Upper lobe of left lung (tissue), 6 donors: ENCODE results near the gene RPP14. TPM values are rescaled to one million over a fixed set of nuclear protein-coding genes. Genes with fewer than 3 reads are reported as not detected.

ENCODE experiments used
- ATAC-seq, 2 donors: fragments of 200-7000 bp; cut with Tn5 transposase; one replicate each; pipeline ENCODE4 v1.9.1; 2022; ENCODE audit warnings: mild to moderate bottlenecking in 2 of 2, moderate library complexity in 2 of 2; ENCODE audit not compliant: low FRiP score in 2 of 2
- DNase-seq, 2 donors: peaks; one replicate each; pipeline ENCODE4 v3.0.0-alpha.2; 2019 to 2020
- H3K27ac ChIP-seq, 4 donors: fragments of 200-600 bp; sonication (generic); one replicate each; pipeline ENCODE4 v1.5.1; 2016 to 2019
- H3K27me3 ChIP-seq, 4 donors: fragments of 200-600 bp; sonication (generic); one replicate each; pipeline ENCODE4 v1.5.1; 2017 to 2019
- H3K36me3 ChIP-seq, 4 donors: fragments of 200-600 bp; sonication (generic); one replicate each; pipeline ENCODE4 v1.5.1; 2016 to 2019
- H3K4me1 ChIP-seq, 4 donors: fragments of 200-600 bp; sonication (generic); one replicate each; pipeline ENCODE4 v1.5.1; 2018 to 2019
- H3K4me3 ChIP-seq, 4 donors: fragments of 200-600 bp; sonication (generic); one replicate each; pipeline ENCODE4 v1.5.1; 2017 to 2019; ENCODE audit warnings: mild to moderate bottlenecking in 2 of 4, moderate library complexity in 1 of 4
- H3K9me3 ChIP-seq, 4 donors: fragments of 200-600 bp; sonication (generic); one replicate each; pipeline ENCODE4 v1.5.1; 2018 to 2019
- CTCF ChIP-seq, 6 experiments: fragments of 450-650 bp in 4 of 6; fragments of 200-600 bp in 2 of 6; sonication (generic) in 2 of 6; IDR thresholded peaks; one replicate each; pipeline ENCODE4 v1.5.1; 2016 to 2019; ENCODE audit warnings: antibody characterized with exemption in 6 of 6
- EP300 ChIP-seq, 4 donors: sonication (generic); formaldehyde crosslinking; IDR thresholded peaks; one replicate each; pipeline ENCODE4 v1.5.1; 2017; ENCODE audit warnings: antibody characterized with exemption in 4 of 4, control low read depth in 2 of 4
- POLR2A ChIP-seq, 4 donors: fragments of 450-650 bp; IDR thresholded peaks; one replicate each; pipeline ENCODE4 v1.5.1; 2016 to 2017; ENCODE audit warnings: antibody characterized with exemption in 4 of 4, mild to moderate bottlenecking in 2 of 4
- POLR2AphosphoS5 ChIP-seq, 2 donors: sonication (generic); formaldehyde crosslinking; IDR thresholded peaks; one replicate each; pipeline ENCODE4 v1.5.1; 2017; ENCODE audit warnings: antibody characterized with exemption in 2 of 2
- WGBS, 2 donors: methylation state at CpG; one replicate each; pipeline ENCODE4 v1.1.5; 2017 to 2018; 5-methylcytosine and 5-hydroxymethylcytosine counted together
- total RNA-seq, 6 donors: library from RNA; depleted of rRNA in 4 of 6; stranded (reverse); fragments of >200 nt in 4 of 6; gene quantifications; one replicate each; pipeline versions ENCODE4 v1.1.0 to v1.2.1, GENCODE V29; 2016 to 2021
- donor health status: DM: no; HTN: no; CAD: no; lungs with moderate emphysema.
- donor health status: DM: no; HTN: yes; CAD: no; lungs with severe emphysema.

The RPP14 gene
- total RNA-seq, 6 donors from 2014 or later = 6.3 to 11.0 (median 9.4) TPM

- Histone ChIP-seq H3K27ac (no peak overlapping the region), H3K36me3 (no peaks in the 10 kb centered on the region), H3K27me3 (no peaks in the 10 kb centered on the region), H3K4me1 (peaks cover 15 to 25% (median 20%) of the 10 kb centered on the region in 4 donors), H3K4me3 (no peak overlapping the region), H3K9me3 (no peaks in the 10 kb centered on the region)
- no peak for DNase-seq
- WGBS, 2 donors = 88 to 94% methylated on average over 8 of the region's 8 CpGs
- TF ChIP-seq CTCF (IDR thresholded peaks at IDR 0.05) (no peak), POLR2AphosphoS5 (IDR thresholded peaks at IDR 0.05) (no peak), POLR2A (IDR thresholded peaks at IDR 0.05) (no peak), EP300 (IDR thresholded peaks at IDR 0.05) (no peak)
- ATAC-seq = no peak
Observed at GRCh38 chr3:58329150-58329921, 23.3 kb downstream of the RPP14 start.

- TF ChIP-seq POLR2AphosphoS5 (IDR thresholded peaks at IDR 0.05) = no peak
- no peak overlapping the region for H3K4me3 ChIP-seq
- H3K36me3 ChIP-seq = no peaks in the 10 kb centered on the region
- H3K4me1 ChIP-seq = peaks cover 18 to 29% (median 24%) of the 10 kb centered on the region in 4 donors
- no peaks in the 10 kb centered on the region for H3K9me3 ChIP-seq
- DNase-seq (no peak), ATAC-seq (no peak)
- WGBS, 2 donors = 91 to 98% methylated on average over 5 of the region's 5 CpGs
- no peaks in the 10 kb centered on the region for H3K27me3 ChIP-seq
- H3K27ac ChIP-seq = no peak overlapping the region
Observed at GRCh38 chr3:58329922-58330413, 23.9 kb downstream of the RPP14 start.

- no peak overlapping the region for H3K4me3 ChIP-seq
- H3K36me3 ChIP-seq = no peaks in the 10 kb centered on the region
- ATAC-seq (no peak), DNase-seq (no peak)
- 73 to 84% methylated on average over 4 of the region's 4 CpGs for WGBS, 2 donors
- H3K4me1 ChIP-seq = peaks cover 25 to 33% (median 27%) of the 10 kb centered on the region in 4 donors
- H3K27me3 ChIP-seq = no peaks in the 10 kb centered on the region
- no peaks in the 10 kb centered on the region for H3K9me3 ChIP-seq
- H3K27ac ChIP-seq = no peak overlapping the region
- TF ChIP-seq EP300 (IDR thresholded peaks at IDR 0.05) (no peak), CTCF (IDR thresholded peaks at IDR 0.05) (no peak)
Observed at GRCh38 chr3:58331593-58332152, 25.6 kb downstream of the RPP14 start.

- ATAC-seq = peak; percentile 87 to 95
Observed at GRCh38 chr3:58332575-58333188, 26.6 kb downstream of the RPP14 start, which contains the start of gene PXK. Gene PXK (plus strand): TSS chr3:58332892. CDS start chr3:58332989, 97 bp downstream.

More at GRCh38 chr3:58332575-58333188, 26.6 kb downstream of the RPP14 start, which contains the start of gene PXK:
- H3K36me3 ChIP-seq = no peaks in the 10 kb centered on the region
- peak within 1 kb of the TSS; percentile 53 to 97 (median 94) for H3K4me3 ChIP-seq
- peak in 1 of 4 donors; percentile 74 for TF ChIP-seq POLR2A (IDR thresholded peaks at IDR 0.05)
- TF ChIP-seq POLR2AphosphoS5 (IDR thresholded peaks at IDR 0.05) = peak in 1 of 2 donors; percentile 62
- no peak for TF ChIP-seq EP300 (IDR thresholded peaks at IDR 0.05)
- peak in 5 of 6 experiments; percentile 20 to 65 (median 54) for TF ChIP-seq CTCF (IDR thresholded peaks at IDR 0.05)
- 1% methylated on average over 30 of the region's 79 CpGs; no CpG with 5 or more reads in 1 of the 2 donors for WGBS, 2 donors
- DNase-seq = peak; percentile 85 to 98
- no peaks in the 10 kb centered on the region for H3K27me3 ChIP-seq
- peak within 1 kb of the TSS; percentile 57 to 89 (median 80) for H3K27ac ChIP-seq
- H3K9me3 ChIP-seq = no peaks in the 10 kb centered on the region
- peaks cover 26 to 39% (median 28%) of the 10 kb centered on the region in 4 donors for H3K4me1 ChIP-seq
